H1 (cell line): ENCODE measurements around the gene SNHG17. TPM values are rescaled to one million over a fixed set of nuclear protein-coding genes. Genes with fewer than 3 reads are reported as not detected.
A peak's percentile ranks its signal among the peaks of the same experiment; 100 is the strongest.

Experiments
- CTCF ChIA-PET: fragments of 300-600 bp; sonication (Branson Sonifier 250); formaldehyde crosslinking; loops from one replicate; lab custom pipeline; 2021; ENCODE audit not compliant: partially characterized antibody; lab: Charles Lee
- POLR2A ChIA-PET: fragments of 300-600 bp; sonication (Branson Sonifier 250); formaldehyde crosslinking; loops from one replicate; lab custom pipeline; 2021; ENCODE audit warnings: inconsistent platforms; ENCODE audit not compliant: partially characterized antibody; lab: Charles Lee
- DNase-seq, 2 experiments: peaks; one replicate each; pipeline versions ENCODE4 v3.0.0 to v3.0.0-alpha.2; 2010 to 2022; ENCODE audit warnings: low spot score in 2 of 2, low read depth in 1 of 2, mixed read lengths in 1 of 2
- FAIRE-seq: peaks from 2 replicates; lab custom pipeline; 2011; peaks lifted over from hg19 to GRCh38; lab: Jason Lieb, UNC
- H2AFZ ChIP-seq: 2 replicates; pipeline ENCODE4 v1.8.1; 2012; ENCODE audit warnings: low read length, inconsistent platforms
- H2AK5ac ChIP-seq: 2 replicates; pipeline ENCODE4 v1.6.1; 2013; ENCODE audit warnings: low read depth, low read length
- H2BK120ac ChIP-seq: replicated peaks from 2 replicates; pipeline ENCODE3; 2013; ENCODE audit warnings: low read depth, low read length, inconsistent platforms
- H2BK12ac ChIP-seq: 2 replicates; pipeline ENCODE4 v1.6.1; 2013; ENCODE audit warnings: low read depth, low read length
- H2BK15ac ChIP-seq: 2 replicates; pipeline ENCODE4 v1.6.1; 2013; ENCODE audit warnings: low read length
- H2BK20ac ChIP-seq: 2 replicates; pipeline ENCODE4 v1.6.1; 2013; ENCODE audit warnings: low read length
- H2BK5ac ChIP-seq: 2 replicates; pipeline ENCODE4 v1.6.1; 2013; ENCODE audit warnings: low read depth, low read length
- H3K14ac ChIP-seq: 2 replicates; pipeline ENCODE4 v1.6.1; 2013; ENCODE audit warnings: inconsistent platforms; ENCODE audit not compliant: insufficient read length
- H3K18ac ChIP-seq: 2 replicates; pipeline ENCODE4 v1.6.1; 2013; ENCODE audit warnings: low read length; ENCODE audit errors: extremely low read depth
- H3K23ac ChIP-seq: 2 replicates; pipeline ENCODE4 v1.6.1; 2013; ENCODE audit warnings: inconsistent platforms; ENCODE audit not compliant: insufficient read length
- H3K23me2 ChIP-seq: 2 replicates; pipeline ENCODE4 v1.6.1; 2013; ENCODE audit warnings: low read depth, low read length
- H3K27ac ChIP-seq: 2 replicates; pipeline ENCODE4 v1.6.1; 2011; ENCODE audit warnings: low read depth, low read length, inconsistent platforms
- H3K27me3 ChIP-seq, 4 experiments: replicated peaks in 1 of 4; 1 replicate in 1 of 4; 2 replicates in 3 of 4; pipeline versions ENCODE4 v1.6.1 to v1.8.1; 2011 to 2013; ENCODE audit warnings: low read length in 3 of 4, mild to moderate bottlenecking in 3 of 4, inconsistent platforms in 2 of 4, mixed read lengths in 2 of 4, moderate library complexity in 1 of 4; ENCODE audit not compliant: control insufficient read depth in 3 of 4, insufficient read depth in 3 of 4; ENCODE audit errors: extremely low read depth in 1 of 4
- H3K36me3 ChIP-seq, 4 experiments: 2 replicates each; pipeline versions ENCODE4 v1.6.1 to v1.8.1; 2011 to 2013; ENCODE audit warnings: mild to moderate bottlenecking in 4 of 4, low read length in 3 of 4, moderate library complexity in 2 of 4, control low read depth in 1 of 4, inconsistent platforms in 1 of 4; ENCODE audit not compliant: insufficient read depth in 4 of 4, control insufficient read depth in 2 of 4
- H3K4ac ChIP-seq: replicated peaks from 2 replicates; pipeline ENCODE3; 2013; ENCODE audit warnings: low read length, low read depth, mixed read lengths, inconsistent platforms; ENCODE audit not compliant: insufficient read length
- H3K4me1 ChIP-seq, 4 experiments: replicated peaks in 1 of 4; 1 replicate in 1 of 4; 2 replicates in 3 of 4; pipeline versions ENCODE4 v1.6.1 to v1.8.1; 2011 to 2013; ENCODE audit warnings: low read length in 3 of 4, inconsistent platforms in 2 of 4, mixed read lengths in 1 of 4; ENCODE audit not compliant: insufficient read depth in 4 of 4, control insufficient read depth in 3 of 4
- H3K4me2 ChIP-seq, 2 experiments: 2 replicates each; pipeline versions ENCODE4 v1.6.1 to v1.8.1; 2011 to 2013; ENCODE audit warnings: low read depth in 2 of 2, low read length in 2 of 2, control low read depth in 1 of 2, inconsistent platforms in 1 of 2, mild to moderate bottlenecking in 1 of 2; ENCODE audit not compliant: insufficient read depth in 1 of 2
- H3K4me3 ChIP-seq, 4 experiments: fragments of 200-600, 300-600 bp in 1 of 4; sonication (generic), shearing (Covaris generic), sonication (Bioruptor Twin) in 1 of 4; 2 replicates each; pipeline versions ENCODE4 v1.5.1 to v1.8.1; 2011 to 2016; ENCODE audit warnings: low read length in 4 of 4, low read depth in 3 of 4, control low read depth in 2 of 4, inconsistent platforms in 2 of 4, mild to moderate bottlenecking in 2 of 4, mixed read lengths in 1 of 4, moderate library complexity in 1 of 4; ENCODE audit not compliant: insufficient read depth in 2 of 4; ENCODE audit errors: extremely low read depth in 1 of 4
- H3K56ac ChIP-seq: replicated peaks from 2 replicates; pipeline ENCODE3; 2013; ENCODE audit warnings: low read depth, mild to moderate bottlenecking, mixed read lengths, low read length, inconsistent platforms; ENCODE audit not compliant: insufficient read length
- H3K79me1 ChIP-seq: 2 replicates; pipeline ENCODE4 v1.6.1; 2013; ENCODE audit warnings: low read depth, low read length, control low read depth
- H3K79me2 ChIP-seq, 2 experiments: 2 replicates each; pipeline versions ENCODE4 v1.6.1 to v1.8.1; 2012 to 2013; ENCODE audit warnings: low read length in 2 of 2, mild to moderate bottlenecking in 2 of 2, inconsistent platforms in 1 of 2; ENCODE audit not compliant: insufficient read depth in 2 of 2, control insufficient read depth in 1 of 2
- H3K9ac ChIP-seq, 4 experiments: replicated peaks in 1 of 4; 1 replicate in 1 of 4; 2 replicates in 3 of 4; pipeline versions ENCODE4 v1.6.1 to v1.8.1; 2011 to 2013; ENCODE audit warnings: low read depth in 3 of 4, low read length in 3 of 4, control low read depth in 2 of 4, mild to moderate bottlenecking in 2 of 4, moderate library complexity in 2 of 4, inconsistent platforms in 1 of 4; ENCODE audit errors: extremely low read depth in 1 of 4
- H3K9me3 ChIP-seq, 2 experiments: 2 replicates each; pipeline versions ENCODE4 v1.6.1 to v1.8.1; 2012 to 2013; ENCODE audit warnings: mild to moderate bottlenecking in 2 of 2, moderate library complexity in 2 of 2, control low read depth in 1 of 2, inconsistent platforms in 1 of 2, low read depth in 1 of 2, low read length in 1 of 2, mixed read lengths in 1 of 2; ENCODE audit not compliant: insufficient read depth in 2 of 2
- H4K20me1 ChIP-seq, 2 experiments: replicated peaks in 1 of 2; 2 replicates each; pipeline versions ENCODE3 to v1.8.1; 2011 to 2013; ENCODE audit warnings: inconsistent platforms in 2 of 2, low read length in 2 of 2, mild to moderate bottlenecking in 1 of 2; ENCODE audit not compliant: insufficient read depth in 2 of 2, control insufficient read depth in 1 of 2
- H4K5ac ChIP-seq: 2 replicates; pipeline ENCODE4 v1.6.1; 2013; ENCODE audit warnings: low read length, low read depth, mixed read lengths, inconsistent platforms; ENCODE audit not compliant: insufficient read length
- H4K8ac ChIP-seq: 2 replicates; pipeline ENCODE4 v1.8.0; 2013; ENCODE audit warnings: mild to moderate bottlenecking, moderate library complexity, low read length, inconsistent platforms; ENCODE audit not compliant: insufficient read depth; ENCODE audit errors: extremely low read depth
- H4K91ac ChIP-seq: replicated peaks from 2 replicates; pipeline ENCODE3; 2013; ENCODE audit warnings: low read length, mixed read lengths, inconsistent platforms; ENCODE audit not compliant: insufficient read length
- CBX5 ChIP-seq: fragments of 300-800, 300-1000 bp; sonication (generic); IDR thresholded peaks from 2 replicates; pipeline ENCODE4 v1.7.1; 2016; ENCODE audit warnings: antibody characterized with exemption, low read length, low read depth
- CHD2 ChIP-seq: IDR thresholded peaks from 2 replicates; pipeline ENCODE4 v1.6.1; 2012; ENCODE audit warnings: low read length, improper control_type of control experiment
- HDAC6 ChIP-seq: IDR thresholded peaks from one replicate; pipeline ENCODE4 v1.7.1; 2012; ENCODE audit warnings: low read depth, mild to moderate bottlenecking, inconsistent platforms, low read length, moderate library complexity
- JUN ChIP-seq: IDR thresholded peaks from 2 replicates; pipeline ENCODE4 v1.6.1; 2011; ENCODE audit warnings: low read depth, mild to moderate bottlenecking, improper control_type of control experiment, low read length
- RBBP5 ChIP-seq: IDR thresholded peaks from 2 replicates; pipeline ENCODE4 v1.7.1; 2012; ENCODE audit warnings: low read depth, mild to moderate bottlenecking, inconsistent platforms, low read length, moderate library complexity, borderline replicate concordance
- RXRA ChIP-seq: IDR thresholded peaks from 2 replicates; pipeline ENCODE4 v1.6.1; 2011; ENCODE audit warnings: low read depth, mild to moderate bottlenecking, low read length, moderate library complexity; ENCODE audit not compliant: insufficient read depth
- SP1 ChIP-seq: IDR thresholded peaks from 2 replicates; pipeline ENCODE4 v1.6.1; 2011; ENCODE audit warnings: low read depth, low read length
- SUZ12 ChIP-seq: fragments of 200-600 bp; sonication (generic); IDR thresholded peaks from 2 replicates; pipeline ENCODE4 v1.6.1; 2012; ENCODE audit warnings: mild to moderate bottlenecking, inconsistent platforms, low read length, moderate library complexity, mixed read lengths
- TAF7 ChIP-seq: optimal IDR thresholded peaks from 2 replicates; pipeline ENCODE3; 2011; ENCODE audit warnings: low read depth, mild to moderate bottlenecking, inconsistent platforms, low read length, moderate library complexity, borderline replicate concordance
- WGBS, 2 experiments: shearing (Covaris generic) in 1 of 2; methylation state at CpG; one replicate each; pipeline versions ENCODE4 v1.1.6 to v1.1.7; 2013 to 2015; ENCODE audit warnings: low lambda C conversion rate in 2 of 2, mixed read lengths in 2 of 2, inconsistent platforms in 1 of 2, low coverage in 1 of 2, missing lambda C conversion rate in 1 of 2; ENCODE audit not compliant: insufficient replicate concordance in 2 of 2, insufficient coverage in 1 of 2, insufficient read length in 1 of 2; ENCODE audit errors: extremely low coverage in 1 of 2, missing lambda C conversion rate in 1 of 2; 5-methylcytosine and 5-hydroxymethylcytosine counted together
- polyA plus RNA-seq, 7 experiments: library from polyadenylated mRNA; depleted of rRNA in 3 of 7; stranded (reverse) in 5 of 7; unstranded in 2 of 7; fragments of >200 nt in 5 of 7; fragments of 200-250 nt in 2 of 7; gene quantifications; 1 replicate in 5 of 7; 2 replicates in 1 of 7; 4 replicates in 1 of 7; pipeline versions ENCODE4 v1.2.1 to v1.2.3, GENCODE V29; 2011 to 2013; ENCODE audit warnings: missing spikeins in 2 of 7, mixed read lengths in 2 of 7
- total RNA-seq: library from RNA; stranded (reverse); fragmentation: NEBNext Ultra II Directional; extraction: Animal tissue kit (Norgen Biotek cat#: 25700); gene quantifications from 2 replicates; pipeline ENCODE4 v1.2.1, GENCODE V29; 2021
- TF ChIP-seq, protein P1 (sequence below): IDR thresholded peaks from 2 replicates; pipeline ENCODE4 v1.6.1; 2012; ENCODE audit warnings: inconsistent platforms
- TF ChIP-seq, protein P2 (sequence below): IDR thresholded peaks from 2 replicates; pipeline ENCODE4 v1.6.1; 2011; ENCODE audit warnings: low read length, improper control_type of control experiment

The SNHG17 gene
- total and polyA plus RNA-seq, 2 of the 8 experiments (the other 6 are each of a cell fraction or from before 2014, with no cell fraction given): 59.4 to 59.8 TPM

DNA sequence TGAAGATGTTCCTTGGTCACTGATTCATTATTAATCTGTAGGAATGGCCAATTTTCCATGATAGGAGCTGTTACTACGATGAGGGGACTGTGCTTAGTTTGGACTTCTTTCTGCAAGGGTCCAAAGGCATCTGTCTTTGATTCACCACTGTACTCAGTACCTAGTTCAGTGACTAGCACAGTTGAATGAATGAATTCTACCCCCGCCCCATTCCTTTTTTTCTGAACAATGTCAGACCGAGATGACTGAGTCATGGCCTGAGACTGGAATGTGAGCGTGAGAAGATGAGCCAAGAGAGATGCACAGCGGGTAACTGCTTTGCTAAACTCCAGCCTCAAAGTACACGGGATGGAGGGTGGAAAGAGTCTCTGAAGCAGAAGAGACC is 419 bp upstream of the SNHG17 start:
- H3K23ac ChIP-seq: no peak overlapping the region
- no peak overlapping the region for H2BK5ac ChIP-seq
- H3K56ac ChIP-seq: no peak overlapping the region
- H4K20me1 ChIP-seq: peaks cover 25 to 31% of the 10 kb centered on the region in 2 experiments
- H2AFZ ChIP-seq: peak overlapping the region; percentile 96
- H2BK15ac ChIP-seq: 0 out of 2 replicates have a peak overlapping the region, but pooled peaks have one; percentile 19
- no peak overlapping the region for H4K8ac ChIP-seq
- ChIA-PET CTCF (interaction anchor here (0.7 to 7.4 kb wide), 14 partner anchors 10 to 104 kb away, joined by 3 to 85 read pairs (median 4); partner anchors contain the start of gene RALGAPB), POLR2A (interaction anchor here (0.5 to 13.7 kb wide), 21 partner anchors 13 to 1039 kb away, joined by 3 to 420 read pairs (median 4); partner anchors contain the start of gene RALGAPB)
- peaks cover 23 to 40% (median 33%) of the 10 kb centered on the region in 4 experiments for H3K36me3 ChIP-seq
- H3K9me3 ChIP-seq: no peaks in the 10 kb centered on the region
- no peak overlapping the region for H2AK5ac ChIP-seq
- peaks cover 0 to 17% (median 7%) of the 10 kb centered on the region in 4 experiments; a peak in 6 of 7 replicates for H3K4me1 ChIP-seq
- H3K79me1 ChIP-seq: peaks cover 26% of the 10 kb centered on the region
- peak overlapping the region in 1 of 4 experiments; percentile 91; a peak in 2 of 8 replicates for H3K4me3 ChIP-seq
- no peak overlapping the region for H3K18ac ChIP-seq
- H3K4ac ChIP-seq: no peak overlapping the region
- H4K91ac ChIP-seq: no peak overlapping the region
- H2BK20ac ChIP-seq: no peak overlapping the region
- H3K23me2 ChIP-seq: peaks cover 10% of the 10 kb centered on the region
- H3K14ac ChIP-seq: no peak overlapping the region
- no peak overlapping the region for H2BK120ac ChIP-seq
- FAIRE-seq (no peak), DNase-seq (no peak)
- no peak overlapping the region for H2BK12ac ChIP-seq
- H3K4me2 ChIP-seq: peak overlapping the region in 1 of 2 experiments; percentile 97; a peak in 1 of 4 replicates
- WGBS, 2 experiments: 59% methylated on average over 6 of the region's 6 CpGs; no CpG with 5 or more reads in 1 of the 2 experiments
- H3K9ac ChIP-seq: no peak overlapping the region
- H3K27ac ChIP-seq: no peak overlapping the region
- no peak overlapping the region for H4K5ac ChIP-seq
- peaks cover 38 to 46% of the 10 kb centered on the region in 2 experiments for H3K79me2 ChIP-seq
- no peaks in the 10 kb centered on the region for H3K27me3 ChIP-seq
- TF ChIP-seq, protein P1, sequence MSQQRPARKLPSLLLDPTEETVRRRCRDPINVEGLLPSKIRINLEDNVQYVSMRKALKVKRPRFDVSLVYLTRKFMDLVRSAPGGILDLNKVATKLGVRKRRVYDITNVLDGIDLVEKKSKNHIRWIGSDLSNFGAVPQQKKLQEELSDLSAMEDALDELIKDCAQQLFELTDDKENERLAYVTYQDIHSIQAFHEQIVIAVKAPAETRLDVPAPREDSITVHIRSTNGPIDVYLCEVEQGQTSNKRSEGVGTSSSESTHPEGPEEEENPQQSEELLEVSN: no peak
- TF ChIP-seq RXRA: no peak
- no peak for TF ChIP-seq JUN
- no peak for TF ChIP-seq TAF7
- no peak for TF ChIP-seq CBX5
- TF ChIP-seq SP1: no peak
- TF ChIP-seq SUZ12: no peak
- TF ChIP-seq, protein P2, sequence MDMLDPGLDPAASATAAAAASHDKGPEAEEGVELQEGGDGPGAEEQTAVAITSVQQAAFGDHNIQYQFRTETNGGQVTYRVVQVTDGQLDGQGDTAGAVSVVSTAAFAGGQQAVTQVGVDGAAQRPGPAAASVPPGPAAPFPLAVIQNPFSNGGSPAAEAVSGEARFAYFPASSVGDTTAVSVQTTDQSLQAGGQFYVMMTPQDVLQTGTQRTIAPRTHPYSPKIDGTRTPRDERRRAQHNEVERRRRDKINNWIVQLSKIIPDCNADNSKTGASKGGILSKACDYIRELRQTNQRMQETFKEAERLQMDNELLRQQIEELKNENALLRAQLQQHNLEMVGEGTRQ: no peak
- no peak for TF ChIP-seq CHD2
- no peak for TF ChIP-seq HDAC6
- no peak for TF ChIP-seq RBBP5
